GM12872 (cell line): ENCODE measurements around the gene TLN1.

ENCODE experiments used
- CTCF ChIP-seq: IDR thresholded peaks from 3 replicates; pipeline ENCODE4 v1.5.1; 2011; ENCODE audit warnings: low read depth, mild to moderate bottlenecking, low read length, moderate library complexity; ENCODE audit not compliant: insufficient read depth

Gene TLN1

GRCh38 chr9:35771534-35771933, 39.5 kb upstream of the TLN1 start:
- TF ChIP-seq CTCF = no peak

GRCh38 chr9:35771075-35771433, 39.1 kb upstream of the TLN1 start:
- no peak for TF ChIP-seq CTCF

GRCh38 chr9:35769763-35770162, 37.8 kb upstream of the TLN1 start:
- TF ChIP-seq CTCF = no peak

- TF ChIP-seq CTCF = no peak
These were observed 35.5 kb upstream of the TLN1 start for GRCh38 chr9:35767458-35767857.

- no peak for TF ChIP-seq CTCF
These were observed 35.0 kb upstream of the TLN1 start for GRCh38 chr9:35766997-35767396.

GRCh38 chr9:35763803-35764202, 31.8 kb upstream of the TLN1 start:
- no peak for TF ChIP-seq CTCF

- no peak for TF ChIP-seq CTCF
These were observed 31.2 kb upstream of the TLN1 start for GRCh38 chr9:35763181-35763580.

- no peak for TF ChIP-seq CTCF
These were observed 28.7 kb upstream of the TLN1 start for GRCh38 chr9:35760651-35761050.
